Thyroid gland (tissue), 4 donors: ENCODE measurements around the gene CFAP97.

Experiments
- CTCF ChIP-seq, 6 experiments: fragments of 200-600 bp in 3 of 6; fragments of 450-650 bp in 3 of 6; sonication (generic) in 3 of 6; IDR thresholded peaks; one replicate each; pipeline ENCODE4 v1.5.1; 2016 to 2019; ENCODE audit warnings: antibody characterized with exemption in 6 of 6, mild to moderate bottlenecking in 2 of 6, inconsistent platforms in 1 of 6, moderate library complexity in 1 of 6
- POLR2A ChIP-seq, 2 donors: fragments of 450-650 bp; IDR thresholded peaks; one replicate each; pipeline ENCODE4 v1.6.1; 2017; ENCODE audit warnings: antibody characterized with exemption in 2 of 2, mild to moderate bottlenecking in 2 of 2, moderate library complexity in 1 of 2

- TF ChIP-seq CTCF (IDR thresholded peaks at IDR 0.05) (no peak), POLR2A (IDR thresholded peaks at IDR 0.05) (no peak)
These were observed 38.2 kb downstream of the CFAP97 start for GRCh38 chr4:185165605-185166063.
